Neural progenitor cell (in vitro differentiated cells): Measurements from ENCODE around the gene NFATC1.

Experiments
- EZH2 ChIP-seq: fragments of 200-600 bp; sonication (generic); IDR thresholded peaks from 2 replicates; pipeline ENCODE4 v1.6.1; 2017; ENCODE audit warnings: antibody characterized with exemption, mild to moderate bottlenecking, moderate library complexity
- EZH2phosphoT487 ChIP-seq: fragments of 200-600 bp; sonication (generic); IDR thresholded peaks from 2 replicates; pipeline ENCODE4 v1.6.1; 2017; ENCODE audit warnings: antibody characterized with exemption
- TF ChIP-seq, protein P1 (sequence below): fragments of 200-600 bp; sonication (generic); IDR thresholded peaks from 2 replicates; pipeline ENCODE4 v1.5.1; 2017; ENCODE audit warnings: antibody characterized with exemption, mild to moderate bottlenecking

DNA sequence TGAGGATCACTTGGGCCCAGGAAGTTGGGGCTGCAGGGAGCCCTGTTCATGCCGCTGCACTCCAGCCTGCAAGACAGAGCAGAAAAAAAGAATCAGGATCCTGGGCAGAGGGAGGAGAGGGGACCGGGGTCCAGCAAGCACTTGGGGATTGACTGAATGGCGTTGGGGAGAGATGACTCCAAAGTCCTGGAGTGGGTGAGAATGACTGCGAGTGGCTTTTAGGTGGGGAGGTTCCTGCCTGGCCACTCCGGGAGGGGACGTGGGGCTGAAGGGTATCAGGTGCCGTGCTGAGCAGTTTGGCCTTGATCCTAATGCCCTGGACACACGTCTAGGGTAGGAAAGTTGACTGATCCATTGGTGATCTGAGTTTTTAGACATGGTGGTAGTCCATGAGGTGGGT lies 3.5 kb upstream of the NFATC1 start:
- TF ChIP-seq, protein P1, sequence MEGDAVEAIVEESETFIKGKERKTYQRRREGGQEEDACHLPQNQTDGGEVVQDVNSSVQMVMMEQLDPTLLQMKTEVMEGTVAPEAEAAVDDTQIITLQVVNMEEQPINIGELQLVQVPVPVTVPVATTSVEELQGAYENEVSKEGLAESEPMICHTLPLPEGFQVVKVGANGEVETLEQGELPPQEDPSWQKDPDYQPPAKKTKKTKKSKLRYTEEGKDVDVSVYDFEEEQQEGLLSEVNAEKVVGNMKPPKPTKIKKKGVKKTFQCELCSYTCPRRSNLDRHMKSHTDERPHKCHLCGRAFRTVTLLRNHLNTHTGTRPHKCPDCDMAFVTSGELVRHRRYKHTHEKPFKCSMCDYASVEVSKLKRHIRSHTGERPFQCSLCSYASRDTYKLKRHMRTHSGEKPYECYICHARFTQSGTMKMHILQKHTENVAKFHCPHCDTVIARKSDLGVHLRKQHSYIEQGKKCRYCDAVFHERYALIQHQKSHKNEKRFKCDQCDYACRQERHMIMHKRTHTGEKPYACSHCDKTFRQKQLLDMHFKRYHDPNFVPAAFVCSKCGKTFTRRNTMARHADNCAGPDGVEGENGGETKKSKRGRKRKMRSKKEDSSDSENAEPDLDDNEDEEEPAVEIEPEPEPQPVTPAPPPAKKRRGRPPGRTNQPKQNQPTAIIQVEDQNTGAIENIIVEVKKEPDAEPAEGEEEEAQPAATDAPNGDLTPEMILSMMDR: no peak
- TF ChIP-seq EZH2phosphoT487: no peak
- no peak for TF ChIP-seq EZH2
